ENCODE results near the gene ANKRD55.
A peak's percentile ranks its signal among the peaks of the same experiment; 100 is the strongest.
"Not testable (repeated sequence)": the region's sequence is repeated elsewhere in the genome, so short reads cannot be mapped to it uniquely, and the experiment has no call there.

The ANKRD55 gene

DNA sequence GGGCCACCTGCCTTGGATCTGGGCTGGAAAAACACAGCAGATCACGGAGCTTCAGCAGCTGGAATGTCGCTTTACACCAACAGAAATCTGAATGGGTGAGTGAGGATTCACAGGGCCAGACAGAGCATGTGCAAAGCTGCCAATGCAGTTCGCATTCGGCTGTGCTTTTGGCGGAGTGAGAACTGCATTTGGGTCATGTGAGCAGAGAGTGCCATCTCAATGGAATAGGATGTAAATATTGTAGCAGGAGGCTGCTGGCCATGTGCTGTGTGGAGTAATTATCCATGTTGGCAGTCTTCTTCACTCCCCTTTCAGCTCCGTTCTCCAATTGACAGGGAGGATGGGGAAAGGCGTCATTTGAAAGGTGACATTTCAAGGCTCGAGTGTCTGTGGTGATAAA is at the start of gene ANKRD55:
Gene ANKRD55 (minus strand): TSS at position 101 of the 400 bp plus-strand sequence. CDS start 417 bp downstream, outside the sequence.
- no peak for DNase-seq

DNA sequence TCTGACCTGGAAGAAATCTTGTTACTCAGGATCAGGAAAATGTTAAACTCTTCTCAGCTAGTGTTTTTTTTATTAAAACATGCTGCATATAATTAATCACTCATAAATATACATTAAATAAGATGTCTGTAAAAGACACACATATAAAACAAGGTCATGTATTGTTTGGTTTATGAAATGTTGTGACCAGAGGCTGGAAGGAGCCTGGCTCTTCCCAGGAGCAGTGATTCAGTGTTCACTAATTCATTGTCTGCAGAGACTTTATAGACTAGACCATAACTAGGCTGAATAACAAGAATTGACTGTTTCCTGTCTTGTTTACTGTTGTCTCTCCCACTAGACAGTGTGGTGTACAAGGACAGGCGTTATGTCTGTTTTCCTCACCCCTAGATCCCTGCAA is 49.1 kb upstream of the ANKRD55 start:
- DNase-seq, result no peak

DNA sequence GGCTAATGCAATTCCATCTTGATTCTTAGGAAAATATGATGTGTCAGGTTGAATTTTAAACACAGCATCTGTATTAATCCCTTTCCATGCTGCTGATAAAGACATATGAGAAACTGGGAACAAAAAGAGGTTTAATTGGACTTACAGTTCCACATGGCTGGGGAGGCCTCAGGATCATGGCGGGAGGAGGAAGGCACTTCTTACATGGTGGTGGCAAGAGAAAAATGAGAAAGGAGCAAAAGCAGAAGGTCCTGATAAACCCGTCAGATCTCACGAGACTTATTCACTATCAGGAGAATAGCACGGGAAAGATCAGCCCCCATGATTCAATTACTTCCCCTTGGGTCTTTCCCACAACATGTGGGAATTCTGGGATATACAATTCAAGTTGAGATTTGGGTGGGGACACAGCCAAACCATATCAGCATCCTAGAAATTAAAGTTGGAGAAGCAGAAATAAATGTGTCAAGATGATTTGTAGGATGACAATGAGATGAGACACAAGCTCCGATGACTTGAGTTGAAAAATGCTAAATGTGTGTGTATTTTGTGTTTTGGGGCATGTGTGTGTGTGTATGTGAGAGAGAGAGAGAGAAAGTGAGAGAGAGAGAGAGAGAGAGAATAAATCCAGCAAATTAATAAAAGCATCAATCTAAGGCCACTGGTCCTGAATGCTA is 48.5 kb upstream of the ANKRD55 start:
- DNase-seq, result no peak

- DNase-seq, result no peak
Measured at GRCh38 chr5:56279979-56280378, 46.8 kb upstream of the ANKRD55 start.

- no peak for DNase-seq
Measured at GRCh38 chr5:56279291-56279690, 46.2 kb upstream of the ANKRD55 start.

- DNase-seq, result no peak
Measured at GRCh38 chr5:56278335-56278753, 45.2 kb upstream of the ANKRD55 start.

DNA sequence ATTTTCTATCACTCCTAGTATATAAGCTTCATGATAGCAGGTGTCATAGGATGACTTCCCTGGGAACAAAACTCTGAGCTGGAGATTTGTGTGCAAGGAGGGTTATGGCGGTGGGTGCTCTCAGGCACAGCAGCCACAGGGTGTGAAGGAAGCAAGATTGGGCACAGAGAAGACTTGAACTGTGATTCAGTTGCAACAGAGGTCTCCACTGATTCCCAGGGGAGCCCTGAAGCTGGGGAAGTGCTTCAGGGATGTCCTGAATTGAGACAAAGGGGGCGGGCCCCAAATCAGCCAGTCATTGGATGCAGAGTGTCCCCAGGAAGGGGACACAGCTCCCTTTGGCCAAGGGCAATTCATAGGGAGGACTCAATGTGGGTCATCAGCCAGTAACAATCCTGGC is 44.4 kb upstream of the ANKRD55 start:
- DNase-seq, result no peak

GRCh38 chr5:56273376-56273955 is 40.3 kb upstream of the ANKRD55 start:
- no peak for DNase-seq

DNA sequence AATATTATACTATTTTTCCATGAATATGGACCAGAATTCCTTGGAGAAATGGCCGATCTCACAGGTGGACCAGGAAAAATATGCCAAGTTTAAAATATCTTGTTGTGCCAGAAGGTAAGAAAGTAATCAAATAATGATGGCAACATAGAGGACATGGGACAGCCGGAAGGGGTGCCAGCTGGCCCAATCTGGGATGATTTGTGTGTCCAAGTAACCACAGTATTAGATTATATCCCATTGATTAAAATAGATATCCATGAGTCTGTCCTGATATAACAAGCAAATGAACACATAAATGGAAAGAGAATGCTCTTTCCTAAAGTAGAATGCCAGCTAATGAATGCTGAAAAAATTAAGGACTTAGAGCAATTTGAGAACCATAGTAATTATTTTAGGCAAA is 39.6 kb upstream of the ANKRD55 start:
- no peak for DNase-seq

DNA sequence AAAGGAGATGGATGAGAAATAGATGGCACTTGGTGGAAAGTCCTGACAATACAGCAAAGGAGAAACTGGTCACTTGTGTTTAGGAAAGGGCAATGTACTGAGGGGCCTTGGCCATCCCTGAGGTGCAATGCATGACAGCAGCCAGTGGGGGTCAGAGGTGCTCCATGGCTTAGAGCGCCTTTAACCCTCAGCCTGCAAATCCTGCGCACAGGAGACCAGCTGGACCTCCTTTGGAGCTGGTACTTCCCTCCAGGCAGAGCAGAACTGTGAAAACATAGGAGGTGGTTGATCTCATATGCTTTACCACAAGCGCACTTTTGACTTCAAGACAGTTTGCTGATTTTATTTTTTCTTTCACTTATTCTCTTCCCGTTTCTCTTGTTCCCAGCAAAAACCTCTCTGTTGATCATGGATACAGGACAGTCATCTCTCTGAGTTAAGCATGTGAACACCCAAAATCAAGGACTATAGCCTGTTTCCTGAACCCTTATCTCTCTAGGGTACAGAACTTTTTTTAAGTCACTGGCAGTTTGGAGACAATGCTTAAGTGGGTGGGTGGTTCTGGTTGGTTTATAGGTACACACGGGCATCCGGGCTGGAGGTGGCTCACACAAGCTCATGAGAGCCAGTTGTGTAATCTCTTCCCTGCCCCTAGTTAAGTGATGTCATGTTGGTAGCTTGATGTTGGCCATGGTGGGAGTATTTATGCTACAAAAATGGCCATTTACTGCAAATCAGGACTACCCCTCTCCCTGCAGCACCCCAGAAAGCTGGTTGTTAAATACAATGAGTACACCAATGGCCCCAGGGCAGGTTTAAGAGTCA is 37.6 kb upstream of the ANKRD55 start:
- peak; percentile 79 for DNase-seq

DNA sequence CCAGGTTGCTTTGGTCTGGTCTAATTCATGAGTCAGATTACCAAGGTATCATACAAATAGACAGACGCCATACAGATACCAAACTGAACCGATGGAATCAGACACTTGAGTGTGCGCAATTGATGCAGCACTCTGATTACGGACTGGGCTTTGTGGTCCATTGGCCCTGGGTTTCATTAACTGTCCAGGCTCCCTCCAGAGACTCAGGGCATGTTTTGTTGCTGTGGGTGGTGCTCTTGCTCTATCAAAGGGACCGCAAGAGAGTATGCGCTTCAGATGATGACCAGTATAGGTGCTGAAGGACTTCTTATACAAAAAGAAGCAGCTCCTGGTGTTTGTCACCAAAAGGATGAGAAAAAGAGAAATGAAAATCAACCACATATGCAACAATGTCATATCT is 36.9 kb upstream of the ANKRD55 start:
- DNase-seq, result no peak

DNA sequence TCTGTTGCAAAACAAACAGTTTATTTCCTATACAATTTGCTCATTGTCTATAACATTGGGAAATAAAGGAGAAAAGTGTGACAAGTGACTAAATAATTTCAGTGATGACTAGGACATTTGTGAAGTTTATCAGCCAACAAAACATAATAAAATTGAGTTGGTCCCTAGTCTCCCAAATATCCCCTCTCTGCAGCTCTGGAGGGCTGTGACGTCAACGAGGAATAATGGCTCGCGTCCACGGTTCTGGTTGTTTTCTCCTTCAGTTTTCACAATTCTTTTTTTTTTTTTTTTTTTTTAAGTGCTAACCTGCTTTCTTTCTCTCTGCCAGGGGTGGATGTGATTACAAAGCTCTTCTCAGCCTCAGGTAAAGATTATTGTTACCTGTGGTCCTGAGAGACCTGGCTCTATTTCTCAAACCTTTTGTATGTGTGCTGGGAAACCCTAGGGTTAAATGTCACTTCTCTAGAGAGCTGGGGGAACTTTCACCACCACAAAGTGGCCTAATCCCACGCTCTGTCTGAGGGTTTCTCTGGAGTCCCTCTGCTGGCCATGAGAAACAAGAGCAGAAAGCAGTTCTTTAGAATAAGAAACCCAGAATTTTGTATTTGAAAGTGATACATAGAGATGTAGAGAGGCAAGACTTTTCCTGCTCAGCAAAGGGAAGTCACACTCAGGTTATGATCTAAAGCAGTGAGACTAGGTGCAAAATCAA is 36.2 kb upstream of the ANKRD55 start:
- peak; percentile 11 for DNase-seq

- DNase-seq, result not testable (repeated sequence)
Measured at GRCh38 chr5:56268707-56269106, 35.6 kb upstream of the ANKRD55 start.

- no peak for DNase-seq
Measured at GRCh38 chr5:56267856-56268255, 34.7 kb upstream of the ANKRD55 start.

DNA sequence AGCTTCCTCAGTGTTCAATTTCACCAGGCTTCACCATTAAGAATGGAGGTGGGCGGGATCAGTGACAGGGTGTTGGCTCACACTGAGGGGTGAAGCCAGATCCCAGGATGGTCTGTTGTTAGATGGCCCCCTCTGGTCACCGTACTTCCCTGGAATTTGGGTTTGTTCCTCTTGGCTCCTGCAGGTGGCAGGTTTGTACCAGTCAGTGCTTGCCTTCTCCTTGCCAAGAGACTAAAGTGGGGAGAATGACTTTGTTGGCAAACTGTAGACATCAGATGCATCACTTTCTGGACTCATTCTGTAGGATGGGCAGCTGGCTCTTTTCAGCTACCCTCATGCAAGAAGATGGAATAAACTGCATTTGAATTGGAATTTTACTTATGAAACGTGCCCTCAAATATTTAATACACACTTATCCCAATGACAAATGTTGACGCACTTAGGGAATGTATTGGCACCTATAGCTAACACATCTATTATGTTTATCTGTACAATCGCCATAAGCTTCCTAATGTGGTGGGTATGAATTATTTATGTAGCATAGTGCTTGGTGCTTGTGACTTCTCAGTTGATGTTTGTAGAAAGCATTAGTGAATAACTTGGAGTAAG is 31.4 kb upstream of the ANKRD55 start:
- DNase-seq, result peak; percentile 33

- no peak for DNase-seq
Measured at GRCh38 chr5:56262279-56262678, 29.1 kb upstream of the ANKRD55 start.

GRCh38 chr5:56259002-56259511 is 25.9 kb upstream of the ANKRD55 start:
- DNase-seq, result no peak

- DNase-seq, result not testable (repeated sequence)
Measured at GRCh38 chr5:56257763-56258529, 24.8 kb upstream of the ANKRD55 start.

- no peak for DNase-seq
Measured at GRCh38 chr5:56257010-56257409, 23.9 kb upstream of the ANKRD55 start.

- no peak for DNase-seq
Measured at GRCh38 chr5:56255502-56255901, 22.4 kb upstream of the ANKRD55 start.

DNA sequence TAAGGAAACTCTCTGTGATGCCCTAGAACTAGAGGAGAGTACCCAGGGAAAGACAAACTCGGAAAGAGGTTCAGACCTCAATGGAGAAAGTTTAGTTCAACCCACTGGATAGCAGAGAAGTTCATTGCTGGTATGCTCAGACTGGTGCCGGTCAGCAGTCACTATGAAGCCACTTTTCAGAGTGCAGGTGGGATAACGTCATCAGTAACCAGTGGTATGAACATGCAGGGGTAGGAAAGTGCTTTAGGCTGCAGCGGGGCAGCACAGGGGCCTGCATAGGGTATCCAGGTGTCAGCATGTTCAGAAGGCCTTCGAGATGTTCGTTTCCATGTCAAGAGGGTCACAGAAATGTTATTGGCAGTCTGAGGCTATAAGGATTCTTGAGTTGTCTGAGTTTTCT is 20.8 kb upstream of the ANKRD55 start:
- DNase-seq, result no peak

DNA sequence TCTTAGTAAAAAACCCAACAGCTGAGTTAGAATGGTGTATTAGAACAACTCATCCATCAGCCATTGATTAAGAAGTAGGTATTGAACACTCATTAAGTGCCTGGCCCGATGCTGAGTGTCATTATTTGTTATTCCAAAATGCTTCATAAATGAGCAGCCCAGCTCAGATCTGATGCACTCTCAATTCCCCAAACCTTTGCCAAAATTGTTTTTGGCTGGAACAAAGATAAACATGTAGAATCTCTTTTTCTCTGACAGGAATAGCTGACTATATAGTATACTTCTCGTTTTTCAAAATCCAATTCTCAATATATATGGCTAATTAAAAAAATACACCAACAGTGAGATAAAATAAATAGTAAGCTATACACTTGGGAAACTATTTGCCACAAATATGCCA is 20.0 kb upstream of the ANKRD55 start:
- DNase-seq, result no peak
